Measurements from ENCODE around the gene PDE4DIP. TPM values are rescaled to one million over a fixed set of nuclear protein-coding genes. Genes with fewer than 3 reads are reported as not detected.
"Not testable (repeated sequence)": the region's sequence is repeated elsewhere in the genome, so short reads cannot be mapped to it uniquely, and the experiment has no call there.

The PDE4DIP gene
- total RNA-seq, 1 donor from 2014 or later, result 12.0 TPM

DNA sequence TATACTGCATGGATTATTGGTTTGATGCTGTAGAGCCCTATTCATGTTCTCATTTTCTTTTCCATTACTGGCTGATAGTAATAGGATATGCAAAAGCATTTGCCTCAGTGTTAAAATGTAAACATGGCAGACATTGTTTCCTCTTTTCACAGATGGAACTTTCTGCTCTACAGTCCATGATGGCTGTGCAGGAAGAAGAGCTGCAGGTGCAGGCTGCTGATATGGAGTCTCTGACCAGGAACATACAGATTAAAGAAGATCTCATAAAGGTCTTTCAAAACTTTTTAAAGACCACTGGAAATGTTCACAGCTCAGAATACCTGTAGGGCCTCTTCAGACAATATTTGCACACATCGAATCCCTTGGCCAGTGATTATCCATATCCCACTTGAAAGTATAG lies 133.6 kb downstream of the PDE4DIP start:
- H3K9me3 Mint-ChIP-seq; H3K27ac Mint-ChIP-seq; intact Hi-C loops (cut with micrococcal nuclease); H3K4me3 Mint-ChIP-seq (ENCODE audit: low read depth); DNase-seq (ENCODE audit: low spot score); H3K27me3 Mint-ChIP-seq (ENCODE audit: low read depth): not testable (repeated sequence)
- Mint-ChIP-seq H3K36me3 (ENCODE audit: low read depth) (peaks cover 55% of the 10 kb centered on the region), H3K4me1 (ENCODE audit: low read depth) (peaks cover 25% of the 10 kb centered on the region)

DNA sequence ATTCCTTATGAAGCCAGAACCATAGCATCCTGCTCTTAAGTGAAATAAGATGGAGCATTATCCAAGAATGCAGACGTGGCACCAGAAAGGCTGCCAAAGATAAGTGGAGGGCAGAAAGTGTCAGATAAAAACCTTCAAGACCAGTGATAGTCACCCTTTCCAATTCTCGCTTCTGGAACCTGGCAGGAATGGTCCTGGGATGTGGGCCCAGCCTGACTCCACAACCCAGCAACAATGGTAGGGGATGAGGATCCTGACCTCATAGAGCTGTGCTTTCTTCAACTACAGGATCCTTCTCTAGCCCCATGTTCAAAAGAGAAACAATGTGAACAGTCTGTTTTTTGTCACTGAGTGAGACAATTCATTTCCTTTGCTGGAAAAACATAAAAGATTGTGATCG lies 145.2 kb downstream of the PDE4DIP start:
- H3K36me3 Mint-ChIP-seq (ENCODE audit: low read depth); H3K27ac Mint-ChIP-seq; H3K9me3 Mint-ChIP-seq; DNase-seq (ENCODE audit: low spot score); intact Hi-C loops (cut with micrococcal nuclease); H3K4me1 Mint-ChIP-seq (ENCODE audit: low read depth); H3K4me3 Mint-ChIP-seq (ENCODE audit: low read depth): not testable (repeated sequence)
- peaks cover 24% of the 10 kb centered on the region for H3K27me3 Mint-ChIP-seq (ENCODE audit: low read depth)

DNA sequence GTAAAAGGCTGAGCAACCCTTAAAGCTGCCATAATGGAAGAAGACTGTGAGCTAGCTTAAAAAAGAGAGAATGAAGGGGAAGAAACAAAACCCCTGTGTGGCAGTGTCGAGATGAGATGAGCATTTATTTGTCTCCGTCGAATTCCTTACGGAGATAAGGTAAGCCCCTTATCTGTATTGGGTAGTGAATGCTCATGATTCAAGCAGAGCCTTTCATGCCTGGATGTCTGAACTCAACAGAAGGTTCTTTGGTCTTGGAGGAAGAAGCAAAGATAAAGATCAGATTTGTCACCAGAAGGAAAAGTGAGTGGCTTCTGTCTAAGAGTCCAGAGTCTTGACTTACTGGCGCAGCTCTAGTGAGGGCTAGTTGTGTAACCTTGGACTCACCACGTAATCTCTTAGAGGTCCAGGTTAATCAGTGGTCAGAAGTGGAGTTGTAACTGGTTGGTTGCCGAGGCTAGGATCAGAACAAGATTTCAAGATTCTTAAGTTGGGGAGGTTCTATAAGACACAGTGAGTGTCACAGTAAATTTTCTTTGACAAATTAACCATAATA lies 146.1 kb downstream of the PDE4DIP start:
- H3K4me1 Mint-ChIP-seq (ENCODE audit: low read depth); H3K4me3 Mint-ChIP-seq (ENCODE audit: low read depth); H3K9me3 Mint-ChIP-seq; intact Hi-C loops (cut with micrococcal nuclease); H3K36me3 Mint-ChIP-seq (ENCODE audit: low read depth); DNase-seq (ENCODE audit: low spot score); H3K27ac Mint-ChIP-seq: not testable (repeated sequence)
- H3K27me3 Mint-ChIP-seq (ENCODE audit: low read depth), result peaks cover 23% of the 10 kb centered on the region

DNA sequence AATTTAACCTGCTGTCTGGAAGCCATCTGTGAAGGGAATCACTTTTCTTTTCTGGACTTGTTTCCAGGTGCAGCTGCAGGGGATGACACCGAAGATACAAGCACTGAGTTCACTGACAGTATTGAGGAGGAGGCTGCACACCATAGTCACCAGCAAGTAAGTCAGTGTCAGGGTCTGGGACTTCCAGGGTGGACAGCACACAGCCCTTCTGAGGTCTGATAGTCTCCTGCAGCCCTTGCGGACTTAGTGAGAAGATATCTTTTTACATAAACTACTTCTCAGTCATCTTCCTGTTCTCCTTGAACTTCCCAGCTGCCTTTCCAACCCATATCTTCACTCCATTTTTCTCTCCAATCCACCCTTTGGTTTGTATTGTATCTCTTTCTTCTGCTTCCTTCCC lies 147.6 kb downstream of the PDE4DIP start:
- H3K9me3 Mint-ChIP-seq; intact Hi-C loops (cut with micrococcal nuclease); H3K4me1 Mint-ChIP-seq (ENCODE audit: low read depth); DNase-seq (ENCODE audit: low spot score); H3K27ac Mint-ChIP-seq; H3K36me3 Mint-ChIP-seq (ENCODE audit: low read depth); H3K4me3 Mint-ChIP-seq (ENCODE audit: low read depth): not testable (repeated sequence)
- H3K27me3 Mint-ChIP-seq (ENCODE audit: low read depth), result peaks cover 17% of the 10 kb centered on the region

DNA sequence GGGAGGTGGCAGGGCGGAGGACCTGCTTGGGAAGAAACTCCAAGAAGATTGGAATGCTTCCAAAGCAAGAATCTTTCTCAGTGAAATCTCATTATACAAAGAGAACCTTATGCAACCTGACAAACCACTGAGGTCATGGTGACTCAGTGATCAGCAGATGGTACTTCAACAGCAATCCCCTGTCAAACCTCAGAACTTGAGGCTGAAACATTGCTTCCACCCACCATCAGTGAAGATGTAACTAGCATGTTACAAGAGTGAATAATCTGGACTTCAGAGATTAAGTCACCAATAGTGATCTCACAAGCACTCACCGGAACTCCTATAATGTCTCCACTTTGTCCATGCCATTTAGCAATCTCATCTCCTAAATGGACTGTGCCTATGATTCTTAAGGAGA lies 148.1 kb downstream of the PDE4DIP start:
- H3K9me3 Mint-ChIP-seq; H3K4me3 Mint-ChIP-seq (ENCODE audit: low read depth); H3K4me1 Mint-ChIP-seq (ENCODE audit: low read depth); DNase-seq (ENCODE audit: low spot score); intact Hi-C loops (cut with micrococcal nuclease); H3K36me3 Mint-ChIP-seq (ENCODE audit: low read depth); H3K27ac Mint-ChIP-seq: not testable (repeated sequence)
- peaks cover 17% of the 10 kb centered on the region for H3K27me3 Mint-ChIP-seq (ENCODE audit: low read depth)

DNA sequence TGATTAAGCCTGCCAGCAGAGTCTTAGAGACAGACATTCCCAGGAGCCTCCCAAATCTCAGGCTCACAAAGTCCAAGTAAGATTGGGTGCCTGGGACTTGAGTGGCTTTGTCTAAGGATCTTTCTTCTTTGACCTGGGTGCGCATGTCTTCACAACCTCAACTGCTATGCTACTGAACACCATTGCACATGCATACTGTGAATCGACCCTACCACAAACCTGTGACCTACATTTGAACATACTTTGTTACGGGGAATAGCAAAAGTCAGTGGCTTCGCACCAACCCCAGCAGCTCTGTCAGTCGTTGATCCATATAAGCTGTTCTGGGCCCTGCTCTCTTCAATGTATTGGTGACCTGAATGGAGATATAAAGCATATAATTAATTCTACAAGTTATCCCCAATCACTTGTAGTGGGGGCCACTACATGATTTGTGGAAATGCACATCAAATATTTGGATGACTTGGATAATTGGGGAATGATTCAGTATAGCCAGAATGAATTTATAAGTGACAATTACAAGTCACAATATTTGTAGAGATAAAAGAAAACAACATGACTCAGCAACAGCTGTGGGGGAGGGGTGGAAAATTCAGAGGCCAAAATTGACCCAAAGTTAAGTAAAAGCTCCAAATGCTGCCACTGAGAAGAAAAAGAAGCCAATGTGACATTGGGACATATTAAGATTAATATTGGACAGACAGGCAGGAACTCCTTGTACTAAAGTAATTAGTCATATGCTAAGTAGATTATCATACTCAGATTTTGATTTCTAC lies 152.4 kb downstream of the PDE4DIP start:
- intact Hi-C loops (cut with micrococcal nuclease); H3K9me3 Mint-ChIP-seq; H3K36me3 Mint-ChIP-seq (ENCODE audit: low read depth); H3K27ac Mint-ChIP-seq; DNase-seq (ENCODE audit: low spot score); H3K4me3 Mint-ChIP-seq (ENCODE audit: low read depth); H3K27me3 Mint-ChIP-seq (ENCODE audit: low read depth); H3K4me1 Mint-ChIP-seq (ENCODE audit: low read depth): not testable (repeated sequence)

DNA sequence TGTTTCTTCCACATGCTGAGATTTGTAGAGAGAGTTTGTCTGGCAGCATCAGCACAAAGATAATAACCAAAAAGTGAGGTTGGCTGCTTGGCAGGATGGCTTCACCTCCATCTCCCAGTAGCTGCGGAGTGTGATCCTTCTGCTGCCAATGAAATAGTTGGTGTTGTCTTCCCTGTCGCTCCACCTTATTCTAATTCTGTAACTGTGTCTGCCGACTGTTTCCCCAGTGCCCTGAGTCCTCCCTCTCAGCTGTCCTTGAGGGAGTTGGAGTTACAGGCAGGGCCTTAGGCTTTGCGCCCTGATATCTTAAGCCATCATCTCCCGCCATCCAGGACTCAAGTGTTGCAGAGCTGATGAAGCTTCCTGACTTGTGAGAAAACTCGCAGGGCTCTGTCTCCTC lies 153.2 kb downstream of the PDE4DIP start:
- DNase-seq (ENCODE audit: low spot score); intact Hi-C loops (cut with micrococcal nuclease); H3K36me3 Mint-ChIP-seq (ENCODE audit: low read depth); H3K27ac Mint-ChIP-seq; H3K9me3 Mint-ChIP-seq; H3K4me3 Mint-ChIP-seq (ENCODE audit: low read depth); H3K4me1 Mint-ChIP-seq (ENCODE audit: low read depth); H3K27me3 Mint-ChIP-seq (ENCODE audit: low read depth): not testable (repeated sequence)

DNA sequence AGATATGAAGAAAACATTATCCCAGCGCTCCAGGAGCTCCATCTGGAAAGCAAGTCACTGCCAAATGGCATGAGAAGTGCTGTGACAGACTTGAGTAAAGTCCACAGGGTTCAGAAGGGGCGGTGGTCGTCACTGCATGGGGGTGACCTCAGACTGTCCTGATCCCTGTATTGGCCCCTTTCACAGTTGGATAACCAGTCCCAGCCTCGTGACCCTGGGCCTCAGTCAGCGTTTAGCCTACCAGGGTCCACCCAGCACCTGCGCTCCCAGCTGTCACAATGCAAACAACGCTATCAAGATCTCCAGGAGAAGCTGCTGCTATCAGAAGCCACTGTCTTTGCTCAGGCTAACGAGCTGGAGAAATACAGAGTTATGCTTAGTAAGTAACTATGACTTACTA lies 158.4 kb downstream of the PDE4DIP start:
- H3K4me1 Mint-ChIP-seq (ENCODE audit: low read depth); H3K27me3 Mint-ChIP-seq (ENCODE audit: low read depth); H3K36me3 Mint-ChIP-seq (ENCODE audit: low read depth); H3K4me3 Mint-ChIP-seq (ENCODE audit: low read depth); intact Hi-C loops (cut with micrococcal nuclease); DNase-seq (ENCODE audit: low spot score); H3K27ac Mint-ChIP-seq; H3K9me3 Mint-ChIP-seq: not testable (repeated sequence)

DNA sequence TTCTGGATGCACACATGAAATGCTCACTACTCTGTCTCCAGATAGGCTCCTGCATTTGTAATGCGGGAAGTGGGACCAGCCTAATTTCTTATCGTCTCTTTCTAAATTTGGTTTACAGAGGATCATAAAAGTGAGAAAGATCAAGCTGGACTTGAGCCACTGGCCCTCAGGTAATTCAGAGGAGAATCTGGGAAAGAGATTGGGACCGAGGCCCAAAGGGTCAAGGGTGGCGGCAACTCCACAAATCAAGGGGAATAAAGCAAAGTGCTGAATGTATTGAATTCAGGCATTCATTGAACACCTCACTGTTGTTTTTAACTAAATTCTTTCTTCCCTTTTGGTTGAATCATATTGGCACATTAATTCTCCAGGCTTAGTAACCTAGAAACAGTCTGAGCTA lies 164.1 kb downstream of the PDE4DIP start:
- H3K4me1 Mint-ChIP-seq (ENCODE audit: low read depth); H3K36me3 Mint-ChIP-seq (ENCODE audit: low read depth); H3K9me3 Mint-ChIP-seq; H3K27ac Mint-ChIP-seq; H3K4me3 Mint-ChIP-seq (ENCODE audit: low read depth); H3K27me3 Mint-ChIP-seq (ENCODE audit: low read depth); intact Hi-C loops (cut with micrococcal nuclease); DNase-seq (ENCODE audit: low spot score): not testable (repeated sequence)

DNA sequence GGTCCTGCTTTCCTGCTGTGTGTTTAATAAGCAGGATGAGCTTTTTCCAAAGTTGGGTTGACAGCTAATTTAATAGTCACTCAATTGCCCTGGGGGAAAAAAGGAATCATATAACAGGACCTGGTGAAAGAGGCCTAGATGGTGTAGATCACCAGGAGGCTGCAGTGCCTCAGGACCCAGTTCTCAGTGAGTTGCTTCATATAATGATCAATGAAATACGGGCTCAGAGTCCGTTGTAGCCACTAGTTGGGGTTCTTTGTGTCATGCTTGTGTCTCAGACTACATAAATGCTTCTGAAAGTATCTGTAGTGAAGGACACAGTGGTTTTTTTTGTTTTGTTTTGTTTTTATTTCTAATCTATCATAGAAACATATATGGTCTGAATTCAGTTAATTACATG lies 164.5 kb downstream of the PDE4DIP start:
- DNase-seq (ENCODE audit: low spot score); intact Hi-C loops (cut with micrococcal nuclease); H3K4me3 Mint-ChIP-seq (ENCODE audit: low read depth); H3K4me1 Mint-ChIP-seq (ENCODE audit: low read depth); H3K27me3 Mint-ChIP-seq (ENCODE audit: low read depth); H3K9me3 Mint-ChIP-seq; H3K27ac Mint-ChIP-seq; H3K36me3 Mint-ChIP-seq (ENCODE audit: low read depth): not testable (repeated sequence)

DNA sequence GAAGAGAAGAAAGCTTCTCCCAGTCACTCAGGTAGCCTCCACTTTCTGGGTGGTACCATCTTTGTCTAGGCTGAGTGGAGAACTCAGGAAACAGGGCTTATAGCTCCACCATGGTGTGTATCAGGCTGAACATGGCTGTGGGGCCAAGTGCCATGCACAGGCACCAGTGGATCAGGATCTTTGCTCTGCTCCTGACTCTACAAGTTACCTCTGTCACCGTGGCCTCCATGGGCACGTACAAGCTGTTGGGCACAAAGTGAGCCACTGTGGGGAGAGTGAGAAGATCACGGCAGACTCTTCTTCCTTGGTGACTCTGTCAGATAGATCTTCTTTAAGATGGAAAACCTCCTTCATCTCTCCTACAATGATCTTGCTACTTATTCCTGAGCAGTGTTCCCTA lies 165.5 kb downstream of the PDE4DIP start:
- H3K4me3 Mint-ChIP-seq (ENCODE audit: low read depth); intact Hi-C loops (cut with micrococcal nuclease); H3K27ac Mint-ChIP-seq: not testable (repeated sequence)

DNA sequence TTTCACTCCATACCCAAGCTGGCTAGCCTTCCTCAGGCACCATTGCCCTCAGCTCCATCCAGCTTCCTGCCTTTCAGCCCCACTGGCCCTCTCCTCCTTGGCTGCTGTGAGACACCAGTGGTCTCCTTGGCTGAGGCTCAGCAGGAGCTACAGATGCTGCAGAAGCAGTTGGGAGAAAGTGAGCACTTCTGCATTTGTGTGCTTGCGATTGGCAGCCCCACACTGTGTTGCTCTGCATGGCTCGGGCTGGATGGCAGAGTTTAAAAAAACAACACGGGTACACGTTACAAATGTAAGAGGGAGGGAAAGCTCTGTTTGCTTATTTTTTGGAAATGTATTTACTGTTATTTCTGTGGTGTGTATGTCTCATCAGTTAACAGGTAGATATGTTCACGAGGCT lies 168.4 kb downstream of the PDE4DIP start:
- H3K9me3 Mint-ChIP-seq; H3K36me3 Mint-ChIP-seq (ENCODE audit: low read depth); intact Hi-C loops (cut with micrococcal nuclease); H3K4me1 Mint-ChIP-seq (ENCODE audit: low read depth); H3K27ac Mint-ChIP-seq; DNase-seq (ENCODE audit: low spot score); H3K4me3 Mint-ChIP-seq (ENCODE audit: low read depth); H3K27me3 Mint-ChIP-seq (ENCODE audit: low read depth): not testable (repeated sequence)

More for the DNA sequence above, 165.5 kb downstream of the PDE4DIP start:
- H3K4me1 Mint-ChIP-seq (ENCODE audit: low read depth); H3K9me3 Mint-ChIP-seq; H3K27me3 Mint-ChIP-seq (ENCODE audit: low read depth); H3K36me3 Mint-ChIP-seq (ENCODE audit: low read depth); DNase-seq (ENCODE audit: low spot score): not testable (repeated sequence)

DNA sequence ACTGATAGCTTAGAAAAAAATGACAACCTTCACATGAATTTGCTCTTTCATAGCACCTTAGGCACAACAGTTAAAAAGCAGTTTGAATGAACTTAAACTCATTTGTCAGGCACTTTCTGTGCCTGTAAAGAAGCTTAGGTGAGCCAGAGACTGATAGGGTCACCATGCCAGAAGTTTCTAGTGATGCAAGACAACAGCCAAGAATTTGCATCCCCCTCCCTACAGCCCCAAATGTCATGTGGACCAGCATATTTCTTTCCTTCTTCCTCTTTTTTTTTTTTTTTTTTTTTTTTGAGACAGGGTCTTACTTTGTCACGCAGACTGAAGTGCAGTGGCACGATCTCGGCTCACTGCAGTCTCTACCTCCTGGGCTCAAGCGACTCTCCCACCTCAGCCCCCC lies 169.3 kb downstream of the PDE4DIP start:
- H3K36me3 Mint-ChIP-seq (ENCODE audit: low read depth); H3K27ac Mint-ChIP-seq; H3K4me1 Mint-ChIP-seq (ENCODE audit: low read depth); DNase-seq (ENCODE audit: low spot score); H3K4me3 Mint-ChIP-seq (ENCODE audit: low read depth); intact Hi-C loops (cut with micrococcal nuclease); H3K9me3 Mint-ChIP-seq; H3K27me3 Mint-ChIP-seq (ENCODE audit: low read depth): not testable (repeated sequence)

Data from activated T-helper 2 cell treated with anti-CD3 and anti-CD28 coated beads, Interferon-gamma antibody, Interleukin-2, Interleukin-4, amounts not matched to agents 10 μg/mL and 5 μg/mL and 100 μg/mL, durations not matched to agents 14 hours and 24 hours and 36 hours (primary cell).